Measurements from ENCODE around the gene ATP6V0A1.
"Not testable (repeated sequence)": the region's sequence is repeated elsewhere in the genome, so short reads cannot be mapped to it uniquely, and the experiment has no call there.

ATP6V0A1 gene

GRCh38 chr17:42475121-42475520, 16.4 kb downstream of the ATP6V0A1 start:
- Histone ChIP-seq H3K27ac (no peak overlapping the region), H3K4me3 (no peak overlapping the region)
- no peak for TF ChIP-seq CTCF (IDR thresholded peaks at IDR 0.05)
- DNase-seq (ENCODE audit: low spot score): no peak

DNA sequence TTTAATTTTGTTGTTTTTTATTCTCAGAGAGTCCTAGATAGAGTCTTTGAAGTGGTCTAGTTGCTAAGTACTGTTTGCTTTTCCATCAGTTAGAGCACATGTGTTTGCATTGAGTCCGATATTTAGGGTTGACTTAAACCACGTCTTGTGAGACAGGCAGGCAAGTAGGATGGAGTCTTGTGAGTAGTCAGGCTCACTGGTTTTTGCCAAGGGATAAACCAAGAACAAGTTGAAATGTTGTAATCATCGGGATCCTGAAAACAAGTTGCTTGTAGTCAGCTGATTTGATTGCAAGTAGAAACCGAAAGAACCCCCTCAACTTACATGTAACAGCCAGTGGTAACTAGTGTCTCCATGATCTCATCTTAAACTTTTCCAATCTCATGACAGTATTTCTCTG, 17.2 kb downstream of the ATP6V0A1 start:
- Histone ChIP-seq H3K27ac (peak overlapping the region in 1 of 2 donors; percentile 20), H3K4me3 (no peak overlapping the region)
- DNase-seq (ENCODE audit: low spot score): no peak
- TF ChIP-seq CTCF (IDR thresholded peaks at IDR 0.05): no peak

DNA sequence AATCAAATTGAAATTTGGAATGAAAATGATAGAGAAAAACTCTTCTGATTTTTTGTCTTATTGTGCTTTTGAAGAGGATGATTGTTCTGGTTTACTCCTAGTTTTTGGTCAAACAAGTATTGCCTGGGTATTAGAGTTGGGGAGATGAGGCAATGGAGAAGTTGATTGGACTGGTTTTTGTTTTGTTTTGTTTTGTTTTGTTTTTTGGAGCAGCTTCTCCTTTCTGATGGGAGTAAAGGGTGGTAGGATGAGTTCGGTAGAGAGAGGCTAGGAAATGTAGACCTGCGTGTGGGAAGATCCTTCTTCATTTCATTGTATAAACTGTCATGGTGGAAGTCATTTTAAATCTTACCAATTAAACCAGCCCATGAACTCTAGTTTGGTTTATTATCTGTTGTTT, 17.7 kb downstream of the ATP6V0A1 start:
- no peak for DNase-seq (ENCODE audit: low spot score)
- H3K27ac ChIP-seq: peak overlapping the region in 1 of 2 donors; percentile 20
- H3K4me3 ChIP-seq: no peak overlapping the region
- no peak for TF ChIP-seq CTCF (IDR thresholded peaks at IDR 0.05)

GRCh38 chr17:42477173-42477572, 18.5 kb downstream of the ATP6V0A1 start:
- no peak for TF ChIP-seq CTCF (IDR thresholded peaks at IDR 0.05)
- Histone ChIP-seq H3K27ac (no peak overlapping the region), H3K4me3 (no peak overlapping the region)
- DNase-seq (ENCODE audit: low spot score): no peak

- not testable (repeated sequence) for H3K27ac ChIP-seq; DNase-seq (ENCODE audit: low spot score); H3K4me3 ChIP-seq
These were observed 19.1 kb downstream of the ATP6V0A1 start for GRCh38 chr17:42477824-42478223.

DNA sequence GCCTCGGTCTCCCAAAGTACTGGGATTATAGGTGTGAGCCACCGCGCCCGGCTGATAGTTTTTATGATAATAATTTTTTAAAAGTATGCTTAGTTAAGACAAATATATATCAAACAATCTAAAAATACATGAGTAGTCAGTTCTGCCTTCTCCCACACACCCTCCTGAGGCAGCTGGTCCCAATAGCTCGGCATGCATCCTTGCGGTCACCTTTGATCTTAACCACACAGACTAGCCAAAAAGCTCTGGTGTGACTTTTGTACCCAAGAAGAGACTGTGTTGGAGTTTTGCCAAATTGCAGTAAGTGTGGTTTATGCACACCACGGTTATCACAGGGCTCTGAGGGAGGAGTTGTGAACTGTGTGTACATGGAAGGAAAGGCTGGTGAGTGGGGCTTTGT, 25.6 kb downstream of the ATP6V0A1 start:
- no peak overlapping the region for H3K4me3 ChIP-seq
- TF ChIP-seq CTCF (IDR thresholded peaks at IDR 0.05): no peak
- DNase-seq (ENCODE audit: low spot score): no peak
- peak overlapping the region in 1 of 2 donors; percentile 15 for H3K27ac ChIP-seq

GRCh38 chr17:42485680-42486079, 27.0 kb downstream of the ATP6V0A1 start:
- H3K4me3 ChIP-seq: no peak overlapping the region
- no peak for DNase-seq (ENCODE audit: low spot score)
- H3K27ac ChIP-seq: no peak overlapping the region
- no peak for TF ChIP-seq CTCF (IDR thresholded peaks at IDR 0.05)

DNA sequence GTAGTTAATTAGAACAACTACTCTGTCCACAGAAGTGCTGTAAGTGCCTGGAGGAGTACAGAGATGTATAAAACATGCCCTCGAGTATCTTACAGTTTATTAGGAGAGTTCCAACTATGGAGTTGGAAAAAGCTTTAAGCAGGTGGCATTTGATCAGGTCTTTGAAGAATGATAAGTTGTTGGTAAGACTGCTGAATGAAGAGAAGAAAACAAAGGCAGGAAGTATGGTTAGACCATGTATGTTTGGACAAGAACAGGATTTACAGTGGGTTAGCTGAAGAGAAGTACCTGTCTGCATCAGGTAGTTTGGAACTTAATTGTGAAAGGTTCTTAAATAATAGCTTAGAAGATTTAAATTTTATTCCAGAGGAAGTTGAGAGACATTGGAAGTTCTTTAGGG, 29.4 kb downstream of the ATP6V0A1 start:
- Histone ChIP-seq H3K27ac (no peak overlapping the region), H3K4me3 (no peak overlapping the region)
- TF ChIP-seq CTCF (IDR thresholded peaks at IDR 0.05): no peak
- no peak for DNase-seq (ENCODE audit: low spot score)
